ENCODE measurements around the gene ITGB2. TPM values are rescaled to one million over a fixed set of nuclear protein-coding genes. Genes with fewer than 3 reads are reported as not detected.
"Not testable (repeated sequence)": the region's sequence is repeated elsewhere in the genome, so short reads cannot be mapped to it uniquely, and the experiment has no call there.

ITGB2 gene
- total and polyA plus RNA-seq, 9 donors = 8.0 to 18.0 (median 13.4) TPM

- Histone ChIP-seq H3K27ac (ENCODE audit: low read length) (peak overlapping the region; percentile 66), H3K9me3 (replicated peaks; ENCODE audit: control insufficient read depth, low read depth, low read length) (no peaks in the 10 kb centered on the region), H3K27me3 (ENCODE audit: control insufficient read depth, insufficient read depth, low read length) (peaks cover 8% of the 10 kb centered on the region), H3K36me3 (ENCODE audit: control insufficient read depth, insufficient read depth, low read length) (no peaks in the 10 kb centered on the region), H3K4me1 (ENCODE audit: control insufficient read depth, insufficient read depth, low read length) (peaks cover 13% of the 10 kb centered on the region), H3K4me3 (ENCODE audit: low read length) (no peak overlapping the region)
- DNase-seq = peak; percentile 75
- 81% methylated on average over 2 of the region's 8 CpGs for WGBS (ENCODE audit: insufficient coverage)
Measured at GRCh38 chr21:44880405-44881197, 40.1 kb downstream of the ITGB2 start.

DNA sequence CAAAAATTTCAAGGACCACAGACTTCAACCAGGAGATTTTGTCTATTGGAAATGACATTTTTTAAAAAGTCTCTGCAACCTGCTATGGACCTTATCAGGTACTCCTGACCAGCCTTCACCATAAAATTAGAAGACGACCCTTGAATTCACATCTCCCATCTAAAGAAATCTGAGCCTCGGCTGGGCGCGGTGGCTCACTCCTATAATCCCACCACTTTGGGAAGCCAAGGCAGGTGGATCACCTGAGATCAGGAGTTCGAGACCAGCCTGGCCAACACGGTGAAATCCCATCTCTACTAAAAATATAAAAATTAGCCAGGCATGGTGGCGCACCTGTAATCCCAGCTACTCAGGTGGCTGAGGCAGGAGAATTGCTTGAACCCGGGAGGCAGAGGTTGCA lies 41.5 kb downstream of the ITGB2 start:
- peaks cover 21% of the 10 kb centered on the region for H3K4me1 ChIP-seq (ENCODE audit: control insufficient read depth, insufficient read depth, low read length)

DNA sequence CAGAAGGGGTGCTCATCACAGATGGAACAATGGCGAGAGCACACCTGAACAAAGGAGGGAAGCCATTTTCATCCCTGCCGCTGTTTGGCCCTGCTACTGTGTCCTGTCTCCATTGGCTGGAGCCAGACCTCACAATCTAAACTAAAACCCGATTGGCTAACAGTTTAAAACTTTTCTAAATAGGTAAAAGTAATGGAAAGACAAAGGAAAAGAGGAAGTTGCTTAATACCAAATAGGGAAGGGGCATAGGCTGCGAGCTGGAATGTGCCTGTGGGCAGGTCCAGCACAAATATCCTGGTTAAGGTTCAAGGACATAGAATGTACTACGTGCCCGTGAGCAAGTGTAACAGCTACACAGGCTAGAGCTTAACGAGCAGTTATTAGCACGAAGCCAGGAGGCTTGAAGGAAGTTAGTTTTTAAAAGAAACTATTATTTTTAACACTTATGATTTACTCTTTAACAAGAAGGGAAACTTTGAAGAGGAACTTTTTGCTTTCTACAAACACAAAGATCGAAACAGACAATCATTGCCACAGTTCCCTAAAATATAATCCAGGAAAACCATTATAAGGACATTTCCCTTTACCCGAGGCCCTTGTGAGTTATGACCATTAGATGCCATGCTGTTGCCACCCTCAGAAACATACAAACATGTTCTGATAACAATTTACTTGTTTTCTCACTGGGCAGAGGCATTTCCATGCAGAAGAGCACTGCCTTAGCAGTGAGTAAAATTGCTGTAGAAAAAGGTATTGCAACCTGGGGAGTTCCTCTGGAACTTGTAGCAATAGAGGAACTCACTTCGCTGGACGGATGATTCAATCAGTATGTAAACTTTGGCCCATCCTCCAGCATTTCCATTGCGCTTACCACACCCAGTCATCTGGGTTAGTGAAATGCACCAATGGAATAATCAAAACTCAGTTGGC lies 42.4 kb downstream of the ITGB2 start:
- Histone ChIP-seq H3K36me3 (ENCODE audit: control insufficient read depth, insufficient read depth, low read length) (no peaks in the 10 kb centered on the region), H3K4me1 (ENCODE audit: control insufficient read depth, insufficient read depth, low read length) (peaks cover 23% of the 10 kb centered on the region), H3K4me3 (ENCODE audit: low read length) (no peak overlapping the region), H3K27ac (ENCODE audit: low read length) (no peak overlapping the region), H3K27me3 (ENCODE audit: control insufficient read depth, insufficient read depth, low read length) (peaks cover 14% of the 10 kb centered on the region), H3K9me3 (replicated peaks; ENCODE audit: control insufficient read depth, low read depth, low read length) (no peaks in the 10 kb centered on the region)
- DNase-seq = peak; percentile 52
- 67% methylated on average over 8 of the region's 13 CpGs for WGBS (ENCODE audit: insufficient coverage)

More for the DNA sequence above, 41.5 kb downstream of the ITGB2 start:
- H3K9me3 ChIP-seq (replicated peaks; ENCODE audit: control insufficient read depth, low read depth, low read length); H3K27ac ChIP-seq (ENCODE audit: low read length); H3K36me3 ChIP-seq (ENCODE audit: control insufficient read depth, insufficient read depth, low read length); H3K4me3 ChIP-seq (ENCODE audit: low read length); DNase-seq: not testable (repeated sequence)
- 81% methylated on average over 4 of the region's 8 CpGs for WGBS (ENCODE audit: insufficient coverage)
- peaks cover 14% of the 10 kb centered on the region for H3K27me3 ChIP-seq (ENCODE audit: control insufficient read depth, insufficient read depth, low read length)

- Histone ChIP-seq H3K27me3 (ENCODE audit: control insufficient read depth, insufficient read depth, low read length) (peaks cover 14% of the 10 kb centered on the region), H3K9me3 (replicated peaks; ENCODE audit: control insufficient read depth, low read depth, low read length) (no peaks in the 10 kb centered on the region), H3K4me1 (ENCODE audit: control insufficient read depth, insufficient read depth, low read length) (peaks cover 23% of the 10 kb centered on the region), H3K36me3 (ENCODE audit: control insufficient read depth, insufficient read depth, low read length) (no peaks in the 10 kb centered on the region), H3K27ac (ENCODE audit: low read length) (no peak overlapping the region), H3K4me3 (ENCODE audit: low read length) (no peak overlapping the region)
- no peak for DNase-seq
- 100% methylated on average over 1 of the region's 12 CpGs for WGBS (ENCODE audit: insufficient coverage)
Measured at GRCh38 chr21:44876849-44877575, 43.7 kb downstream of the ITGB2 start.

DNA sequence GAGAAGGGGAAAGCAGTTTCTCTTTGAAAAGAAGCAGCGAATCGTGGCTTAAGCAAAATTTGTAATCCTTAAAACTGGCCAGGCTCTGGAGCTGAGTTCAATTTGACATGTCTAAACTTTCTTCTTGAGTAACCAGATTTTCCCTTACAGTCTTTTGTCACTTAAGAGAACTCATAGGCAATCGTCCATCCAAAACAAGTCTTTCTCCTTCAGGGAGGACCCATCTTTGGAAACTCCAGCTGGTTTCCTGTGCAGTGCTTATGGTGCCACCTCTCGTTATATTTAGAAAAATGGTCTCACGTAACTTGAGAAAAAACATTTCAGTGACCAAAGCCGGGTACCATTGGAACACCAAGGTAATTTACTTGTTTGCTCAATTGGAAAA lies 45.4 kb downstream of the ITGB2 start:
- H3K9me3 ChIP-seq (replicated peaks; ENCODE audit: control insufficient read depth, low read depth, low read length) = no peaks in the 10 kb centered on the region
- H3K4me1 ChIP-seq (ENCODE audit: control insufficient read depth, insufficient read depth, low read length) = peaks cover 32% of the 10 kb centered on the region
- H3K4me3 ChIP-seq (ENCODE audit: low read length) = no peak overlapping the region
- H3K36me3 ChIP-seq (ENCODE audit: control insufficient read depth, insufficient read depth, low read length) = no peaks in the 10 kb centered on the region
- H3K27me3 ChIP-seq (ENCODE audit: control insufficient read depth, insufficient read depth, low read length) = peaks cover 14% of the 10 kb centered on the region
- H3K27ac ChIP-seq (ENCODE audit: low read length) = peak overlapping the region; percentile 92
- DNase-seq = peak; percentile 65
- 25% methylated on average over 3 of the region's 6 CpGs for WGBS (ENCODE audit: insufficient coverage)

- Histone ChIP-seq H3K27ac (ENCODE audit: low read length) (peak overlapping the region; percentile 92), H3K36me3 (ENCODE audit: control insufficient read depth, insufficient read depth, low read length) (no peaks in the 10 kb centered on the region), H3K9me3 (replicated peaks; ENCODE audit: control insufficient read depth, low read depth, low read length) (no peaks in the 10 kb centered on the region), H3K4me3 (ENCODE audit: low read length) (peak overlapping the region; percentile 46), H3K4me1 (ENCODE audit: control insufficient read depth, insufficient read depth, low read length) (peaks cover 38% of the 10 kb centered on the region), H3K27me3 (ENCODE audit: control insufficient read depth, insufficient read depth, low read length) (peaks cover 12% of the 10 kb centered on the region)
- DNase-seq = peak; percentile 53
- 6% methylated on average over 37 of the region's 49 CpGs for WGBS (ENCODE audit: insufficient coverage)
Measured at GRCh38 chr21:44874497-44875315, 46.0 kb downstream of the ITGB2 start.

DNA sequence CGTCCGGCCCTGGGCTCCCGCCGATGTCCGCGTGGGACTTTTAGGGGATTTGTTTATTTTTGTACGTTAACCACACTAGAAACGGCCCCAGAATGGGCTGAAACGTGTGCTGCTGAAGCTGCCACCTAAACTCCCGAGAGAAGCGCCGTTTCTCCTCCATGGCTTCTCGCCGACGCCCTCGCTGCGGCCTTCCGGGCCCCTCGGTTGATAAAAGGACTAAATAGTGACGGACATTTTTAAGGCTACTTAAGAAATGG lies 46.5 kb downstream of the ITGB2 start:
- Histone ChIP-seq H3K27me3 (ENCODE audit: control insufficient read depth, insufficient read depth, low read length) (peaks cover 12% of the 10 kb centered on the region), H3K4me3 (ENCODE audit: low read length) (peak overlapping the region; percentile 46), H3K4me1 (ENCODE audit: control insufficient read depth, insufficient read depth, low read length) (peaks cover 42% of the 10 kb centered on the region), H3K36me3 (ENCODE audit: control insufficient read depth, insufficient read depth, low read length) (no peaks in the 10 kb centered on the region), H3K27ac (ENCODE audit: low read length) (peak overlapping the region; percentile 92), H3K9me3 (replicated peaks; ENCODE audit: control insufficient read depth, low read depth, low read length) (no peaks in the 10 kb centered on the region)
- 1% methylated on average over 11 of the region's 20 CpGs for WGBS (ENCODE audit: insufficient coverage)
- no peak for DNase-seq

GRCh38 chr21:44873356-44874239 lies 47.1 kb downstream of the ITGB2 start, which contains the start of gene PTTG1IP:
TSS of gene PTTG1IP (minus strand) at chr21:44873690. CDS start at chr21:44873616, 74 bp downstream.
- DNase-seq = peak; percentile 99
- Histone ChIP-seq H3K27me3 (ENCODE audit: control insufficient read depth, insufficient read depth, low read length) (peaks cover 12% of the 10 kb centered on the region), H3K4me3 (ENCODE audit: low read length) (peak within 1 kb of the TSS; percentile 80), H3K36me3 (ENCODE audit: control insufficient read depth, insufficient read depth, low read length) (no peaks in the 10 kb centered on the region), H3K4me1 (ENCODE audit: control insufficient read depth, insufficient read depth, low read length) (peaks cover 45% of the 10 kb centered on the region), H3K9me3 (replicated peaks; ENCODE audit: control insufficient read depth, low read depth, low read length) (no peaks in the 10 kb centered on the region), H3K27ac (ENCODE audit: low read length) (peak within 1 kb of the TSS; percentile 92)
- under 1% methylated on average over 101 of the region's 123 CpGs for WGBS (ENCODE audit: insufficient coverage)

Data from muscle of leg (tissue), 11 donors.